Endodermal cell (in vitro differentiated cells): Measurements from ENCODE around the gene KCNQ1. TPM values are rescaled to one million over a fixed set of nuclear protein-coding genes. Genes with fewer than 3 reads are reported as not detected.

Source experiments
- DNase-seq: peaks from one replicate; pipeline ENCODE4 v3.0.0-alpha.2; 2017
- H3K27ac ChIP-seq: 2 replicates; pipeline ENCODE4 v1.5.1; 2013; ENCODE audit warnings: mild to moderate bottlenecking, low read depth, low read length, moderate library complexity
- H3K27me3 ChIP-seq: 2 replicates; pipeline ENCODE4 v1.6.1; 2013; ENCODE audit warnings: mild to moderate bottlenecking, low read length, moderate library complexity; ENCODE audit not compliant: insufficient read depth, control insufficient read depth, poor library complexity, severe bottlenecking
- H3K36me3 ChIP-seq: 2 replicates; pipeline ENCODE4 v1.7.0; 2013; ENCODE audit warnings: mild to moderate bottlenecking, low read length, moderate library complexity; ENCODE audit not compliant: control insufficient read depth, insufficient read depth
- H3K4me1 ChIP-seq: one replicate; pipeline ENCODE4 v1.7.0; 2013; ENCODE audit warnings: low read length; ENCODE audit not compliant: control insufficient read depth, insufficient read depth
- H3K4me3 ChIP-seq: 2 replicates; pipeline ENCODE4 v1.5.1; 2013; ENCODE audit warnings: mild to moderate bottlenecking, low read length, moderate library complexity
- H3K9ac ChIP-seq: 2 replicates; pipeline ENCODE4 v1.6.1; 2013; ENCODE audit warnings: mild to moderate bottlenecking, low read length, moderate library complexity; ENCODE audit not compliant: poor library complexity, severe bottlenecking; ENCODE audit errors: extremely low read depth
- H3K9me3 ChIP-seq: 2 replicates; pipeline ENCODE4 v1.6.1; 2013; ENCODE audit warnings: mild to moderate bottlenecking, low read length, moderate library complexity; ENCODE audit not compliant: control insufficient read depth
- H3K27ac Mint-ChIP-seq: 2 replicates; pipeline ENCODE4 v1.8.0; 2020; ENCODE audit warnings: mixed read lengths
- H3K27me3 Mint-ChIP-seq: 2 replicates; pipeline ENCODE4 v1.8.0; 2021; ENCODE audit warnings: mild to moderate bottlenecking, mixed read lengths; ENCODE audit not compliant: insufficient read depth
- H3K36me3 Mint-ChIP-seq: 2 replicates; pipeline ENCODE4 v1.8.0; 2020; ENCODE audit warnings: low read depth, mixed read lengths
- H3K4me1 Mint-ChIP-seq: 2 replicates; pipeline ENCODE4 v1.8.0; 2020; ENCODE audit warnings: mixed read lengths
- H3K4me3 Mint-ChIP-seq: 2 replicates; pipeline ENCODE4 v1.8.0; 2020; ENCODE audit warnings: mild to moderate bottlenecking, moderate library complexity, mixed read lengths
- H3K9me3 Mint-ChIP-seq: 2 replicates; pipeline ENCODE4 v1.8.0; 2020; ENCODE audit warnings: mild to moderate bottlenecking, mixed read lengths
- WGBS, 2 experiments: methylation state at CpG; one replicate each; pipeline versions ENCODE4 v1.1.5 to v1.1.7; 2013; ENCODE audit warnings: missing lambda C conversion rate in 2 of 2, mixed read lengths in 1 of 2; ENCODE audit not compliant: insufficient coverage in 1 of 2, insufficient read length in 1 of 2; 5-methylcytosine and 5-hydroxymethylcytosine counted together
- total RNA-seq, 2 donors: library from RNA; stranded (reverse); fragmentation: NEBNext Ultra II Directional in 1 of 2; extraction: Animal tissue kit (Norgen Biotek cat#: 25700) in 1 of 2; gene quantifications; 2 replicates in 1 of 2; 3 replicates in 1 of 2; pipeline ENCODE4 v1.2.1, GENCODE V29; 2021
- TF ChIP-seq, protein P1 (sequence below): fragments of 200-600 bp; sonication (generic); conservative IDR thresholded peaks from 2 replicates; pipeline ENCODE4 v1.5.0; 2021; ENCODE audit warnings: antibody characterized with exemption, mild to moderate bottlenecking

KCNQ1 gene
- total RNA-seq, 2 donors from 2014 or later, result 1.8 to 3.5 TPM

DNA sequence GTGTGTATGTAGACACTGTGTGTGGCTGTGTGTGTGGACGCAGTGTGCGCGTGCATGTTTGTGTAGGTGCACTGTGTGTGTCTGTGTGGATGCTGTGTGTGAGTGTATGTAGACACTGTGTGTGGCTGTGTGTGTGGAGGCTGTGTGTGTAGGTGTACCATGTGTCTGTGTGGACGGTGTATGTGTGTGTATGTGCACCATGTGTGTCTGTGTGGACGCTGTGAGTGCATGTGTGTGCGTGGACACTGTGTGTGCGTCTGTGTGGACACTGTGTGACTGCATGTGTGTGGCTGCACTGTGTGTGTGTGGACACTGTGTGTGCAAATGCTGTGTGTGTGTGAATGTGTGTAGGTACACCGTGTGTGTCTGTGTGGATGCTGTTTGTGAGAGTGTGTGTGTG is 10.8 kb upstream of the KCNQ1 start:
- TF ChIP-seq, protein P1, sequence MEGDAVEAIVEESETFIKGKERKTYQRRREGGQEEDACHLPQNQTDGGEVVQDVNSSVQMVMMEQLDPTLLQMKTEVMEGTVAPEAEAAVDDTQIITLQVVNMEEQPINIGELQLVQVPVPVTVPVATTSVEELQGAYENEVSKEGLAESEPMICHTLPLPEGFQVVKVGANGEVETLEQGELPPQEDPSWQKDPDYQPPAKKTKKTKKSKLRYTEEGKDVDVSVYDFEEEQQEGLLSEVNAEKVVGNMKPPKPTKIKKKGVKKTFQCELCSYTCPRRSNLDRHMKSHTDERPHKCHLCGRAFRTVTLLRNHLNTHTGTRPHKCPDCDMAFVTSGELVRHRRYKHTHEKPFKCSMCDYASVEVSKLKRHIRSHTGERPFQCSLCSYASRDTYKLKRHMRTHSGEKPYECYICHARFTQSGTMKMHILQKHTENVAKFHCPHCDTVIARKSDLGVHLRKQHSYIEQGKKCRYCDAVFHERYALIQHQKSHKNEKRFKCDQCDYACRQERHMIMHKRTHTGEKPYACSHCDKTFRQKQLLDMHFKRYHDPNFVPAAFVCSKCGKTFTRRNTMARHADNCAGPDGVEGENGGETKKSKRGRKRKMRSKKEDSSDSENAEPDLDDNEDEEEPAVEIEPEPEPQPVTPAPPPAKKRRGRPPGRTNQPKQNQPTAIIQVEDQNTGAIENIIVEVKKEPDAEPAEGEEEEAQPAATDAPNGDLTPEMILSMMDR, result no peak
- Histone ChIP-seq H3K27ac (no peak overlapping the region), H3K27me3 (peaks cover 32% of the 10 kb centered on the region), H3K4me3 (no peak overlapping the region), H3K9ac (no peak overlapping the region), H3K36me3 (no peaks in the 10 kb centered on the region), H3K4me1 (no peaks in the 10 kb centered on the region), H3K9me3 (no peaks in the 10 kb centered on the region)
- H3K9me3 Mint-ChIP-seq, result no peaks in the 10 kb centered on the region
- no peaks in the 10 kb centered on the region for H3K36me3 Mint-ChIP-seq
- no peak overlapping the region for H3K27ac Mint-ChIP-seq
- H3K4me1 Mint-ChIP-seq, result no peaks in the 10 kb centered on the region
- 86 to 88% methylated on average over 5 to 8 of the region's 8 CpGs for WGBS, 2 experiments
- H3K27me3 Mint-ChIP-seq, result peaks cover 29% of the 10 kb centered on the region
- DNase-seq, result no peak
- H3K4me3 Mint-ChIP-seq, result no peak overlapping the region

DNA sequence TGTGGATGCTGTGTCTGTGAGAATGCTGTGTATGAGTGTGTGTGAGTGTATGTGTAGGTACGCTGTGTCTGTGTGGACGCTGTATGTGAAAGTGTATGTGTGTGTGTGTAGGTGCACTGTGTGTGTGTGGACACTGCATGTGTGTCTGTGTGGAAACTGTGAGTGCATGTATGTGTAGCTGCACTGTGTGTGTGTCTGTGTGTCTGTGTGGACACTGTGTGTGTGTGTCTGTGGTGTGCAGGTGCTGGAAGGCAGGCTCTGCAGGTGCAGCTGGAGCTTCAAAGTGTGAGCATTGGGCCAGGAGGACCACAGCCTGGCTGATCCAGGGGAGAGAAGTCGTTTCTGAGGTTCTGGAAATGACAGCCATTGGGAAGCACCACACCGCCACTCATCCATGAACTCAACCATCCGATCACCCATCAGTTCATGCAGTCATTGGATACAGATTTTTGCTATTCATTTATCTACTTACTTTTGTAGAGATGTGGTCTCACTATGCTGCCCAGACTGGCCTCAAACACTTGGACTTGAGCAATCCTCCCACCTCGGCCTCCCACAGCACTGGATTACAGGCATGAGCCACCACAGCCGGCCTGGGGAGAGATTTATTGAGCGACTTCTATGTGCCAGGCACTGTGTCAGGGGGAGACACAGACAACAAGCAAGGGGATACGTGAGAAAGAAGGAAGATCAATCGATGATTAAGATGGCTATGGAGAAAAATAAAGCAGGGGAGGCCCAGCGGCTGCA is 10.1 kb upstream of the KCNQ1 start:
- no peak overlapping the region for H3K27ac Mint-ChIP-seq
- H3K4me3 Mint-ChIP-seq, result no peak overlapping the region

DNA sequence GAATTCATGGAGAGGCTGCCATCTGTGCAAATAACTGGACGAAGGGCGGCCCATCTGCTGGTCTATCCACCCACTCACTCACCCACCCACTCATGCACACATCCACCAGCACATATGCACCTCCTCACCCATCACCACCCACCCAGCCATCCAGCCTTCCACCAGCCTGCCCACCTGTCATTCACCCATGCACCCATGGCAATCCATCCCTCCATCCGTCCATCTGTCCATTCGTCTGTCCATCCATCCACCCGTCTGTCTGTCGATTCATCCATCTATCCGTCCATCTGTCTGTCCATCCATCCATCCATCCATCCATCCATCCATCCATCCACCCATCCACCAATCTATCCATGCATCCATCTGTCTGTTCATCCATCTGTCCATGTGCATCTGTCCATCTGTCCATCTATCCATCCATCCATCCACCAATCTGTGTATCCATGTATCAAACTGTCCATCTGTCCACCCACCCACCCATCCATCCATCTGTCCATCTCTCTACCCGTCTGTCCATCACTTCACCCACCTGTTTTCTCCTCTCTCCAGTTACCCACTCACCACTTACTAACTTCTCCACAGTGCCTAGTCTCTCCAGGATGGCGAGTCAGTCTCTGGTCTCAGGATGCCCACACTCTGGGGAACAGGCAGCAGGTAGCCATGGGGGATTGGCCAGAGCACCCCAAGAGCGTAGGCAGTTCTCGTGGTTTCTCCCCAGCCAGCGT is 9.4 kb upstream of the KCNQ1 start:
- Histone ChIP-seq H3K27ac (no peak overlapping the region), H3K27me3 (peaks cover 46% of the 10 kb centered on the region), H3K4me1 (no peaks in the 10 kb centered on the region), H3K4me3 (no peak overlapping the region), H3K36me3 (no peaks in the 10 kb centered on the region), H3K9me3 (no peaks in the 10 kb centered on the region), H3K9ac (no peak overlapping the region)
- Mint-ChIP-seq H3K36me3 (no peaks in the 10 kb centered on the region), H3K27me3 (peaks cover 43% of the 10 kb centered on the region), H3K4me3 (no peak overlapping the region), H3K27ac (no peak overlapping the region), H3K9me3 (no peaks in the 10 kb centered on the region), H3K4me1 (no peaks in the 10 kb centered on the region)
- no peak for DNase-seq
- 91 to 92% methylated on average over 12 of the region's 12 CpGs for WGBS, 2 experiments
- TF ChIP-seq, protein P1, result no peak

More for the DNA sequence above, 10.1 kb upstream of the KCNQ1 start:
- Mint-ChIP-seq H3K36me3 (no peaks in the 10 kb centered on the region), H3K4me1 (no peaks in the 10 kb centered on the region), H3K9me3 (no peaks in the 10 kb centered on the region), H3K27me3 (peaks cover 36% of the 10 kb centered on the region)
- H3K27ac ChIP-seq, result no peak overlapping the region
- DNase-seq, result no peak
- H3K4me1 ChIP-seq, result no peaks in the 10 kb centered on the region
- H3K27me3 ChIP-seq, result peaks cover 38% of the 10 kb centered on the region
- TF ChIP-seq, protein P1, result no peak
- no peak overlapping the region for H3K4me3 ChIP-seq
- no peaks in the 10 kb centered on the region for H3K36me3 ChIP-seq
- H3K9ac ChIP-seq, result no peak overlapping the region
- WGBS, 2 experiments, result 84 to 90% methylated on average over 8 to 11 of the region's 11 CpGs
- H3K9me3 ChIP-seq, result no peaks in the 10 kb centered on the region
